Endothelial cell of hepatic sinusoid (primary cell): Measurements from ENCODE around the gene TP53TG5.

Experiments
- in situ Hi-C: cut with HindIII; loops from 2 replicates; pipeline ENCODE4 v1.10.0; 2017; ENCODE audit warnings: low sequenced_read_pairs

The TP53TG5 gene

GRCh38 chr20:45406260-45407066 is 28.3 kb upstream of the TP53TG5 start:
- in situ Hi-C loops = no loop called here

GRCh38 chr20:45405571-45406259 is 27.6 kb upstream of the TP53TG5 start:
- in situ Hi-C loops = no loop called here

GRCh38 chr20:45404438-45404837 is 26.3 kb upstream of the TP53TG5 start:
- in situ Hi-C loops = no loop called here

- in situ Hi-C loops = no loop called here
Measured at GRCh38 chr20:45402946-45403345, 24.8 kb upstream of the TP53TG5 start.

GRCh38 chr20:45400346-45401031 is 22.4 kb upstream of the TP53TG5 start:
- in situ Hi-C loops = no loop called here

GRCh38 chr20:45399018-45399417 is 20.9 kb upstream of the TP53TG5 start:
- in situ Hi-C loops = no loop called here

GRCh38 chr20:45395114-45395415 is 16.9 kb upstream of the TP53TG5 start:
- in situ Hi-C loops = no loop called here

- in situ Hi-C loops = loop anchor here (5.0 kb wide), 1 partner anchor 67 kb away; no protein-coding TSS in a partner anchor
Measured at GRCh38 chr20:45394221-45395113, 16.3 kb upstream of the TP53TG5 start.

- in situ Hi-C loops = loop anchor here (5.0 kb wide), 1 partner anchor 65 kb away; no protein-coding TSS in a partner anchor
Measured at GRCh38 chr20:45392733-45393132, 14.6 kb upstream of the TP53TG5 start.

GRCh38 chr20:45391559-45391958 is 13.4 kb upstream of the TP53TG5 start:
- in situ Hi-C loops = loop anchor here (5.0 kb wide), 1 partner anchor 64 kb away; no protein-coding TSS in a partner anchor

GRCh38 chr20:45390931-45391330 is 12.8 kb upstream of the TP53TG5 start:
- in situ Hi-C loops = loop anchor here (5.0 kb wide), 1 partner anchor 64 kb away; no protein-coding TSS in a partner anchor

- in situ Hi-C loops = no loop called here
Measured at GRCh38 chr20:45387274-45387673, 9.1 kb upstream of the TP53TG5 start.

- in situ Hi-C loops = loop anchor here (5.0 kb wide), 2 partner anchors 45 to 70 kb away; partner anchors contain the start of genes MATN4 and RBPJL
Measured at GRCh38 chr20:45377269-45377668, 856 bp downstream of the TP53TG5 start.

- in situ Hi-C loops = loop anchor here (5.0 kb wide), 2 partner anchors 47 to 68 kb away; partner anchors contain the start of genes MATN4 and RBPJL
Measured at GRCh38 chr20:45374966-45375365, 3.2 kb downstream of the TP53TG5 start.

GRCh38 chr20:45374101-45374467 is 4.0 kb downstream of the TP53TG5 start:
- in situ Hi-C loops = no loop called here

GRCh38 chr20:45373353-45374100 is 4.6 kb downstream of the TP53TG5 start:
- in situ Hi-C loops = no loop called here

- in situ Hi-C loops = no loop called here
Measured at GRCh38 chr20:45372646-45373352, 5.3 kb downstream of the TP53TG5 start.

- in situ Hi-C loops = no loop called here
Measured at GRCh38 chr20:45372241-45372640, 5.9 kb downstream of the TP53TG5 start.

GRCh38 chr20:45370571-45371160 is 7.5 kb downstream of the TP53TG5 start:
- in situ Hi-C loops = no loop called here
